GM21360 (cell line): Measurements from ENCODE around the gene AP3S1.
"Not testable (repeated sequence)": the region's sequence is repeated elsewhere in the genome, so short reads cannot be mapped to it uniquely, and the experiment has no call there.

Experiments
- ATAC-seq: cut with Tn5 transposase; IDR thresholded peaks from one replicate; pipeline ENCODE4 v1.9.1; 2021; ENCODE audit warnings: mild to moderate bottlenecking, moderate library complexity; ENCODE audit not compliant: unreplicated experiment

The AP3S1 gene

GRCh38 chr5:115841382-115842088 is at the start of gene AP3S1, which contains the start of gene ATG12:
TSS of gene AP3S1 (plus strand) at chr5:115841935. CDS start at chr5:115842038, 103 bp downstream.
TSS of gene ATG12 (minus strand) at chr5:115841565. CDS start at chr5:115841552, 13 bp downstream.
- peak; percentile 82 for ATAC-seq

GRCh38 chr5:115795700-115796099 is 46.0 kb upstream of the AP3S1 start:
- no peak for ATAC-seq

- no peak for ATAC-seq
Observed at GRCh38 chr5:115796656-115797055, 45.1 kb upstream of the AP3S1 start.

GRCh38 chr5:115798252-115798651 is 43.5 kb upstream of the AP3S1 start:
- no peak for ATAC-seq

GRCh38 chr5:115800108-115800507 is 41.6 kb upstream of the AP3S1 start:
- no peak for ATAC-seq

- no peak for ATAC-seq
Observed at GRCh38 chr5:115801152-115801551, 40.6 kb upstream of the AP3S1 start.

GRCh38 chr5:115801984-115802383 is 39.8 kb upstream of the AP3S1 start:
- no peak for ATAC-seq

GRCh38 chr5:115806986-115807653 is 34.6 kb upstream of the AP3S1 start:
- no peak for ATAC-seq

GRCh38 chr5:115807654-115808052 is 34.1 kb upstream of the AP3S1 start:
- no peak for ATAC-seq

GRCh38 chr5:115808066-115808465 is 33.7 kb upstream of the AP3S1 start:
- not testable (repeated sequence) for ATAC-seq

GRCh38 chr5:115809946-115810345 is 31.8 kb upstream of the AP3S1 start:
- no peak for ATAC-seq

GRCh38 chr5:115810761-115811160 is 31.0 kb upstream of the AP3S1 start:
- ATAC-seq: no peak

- no peak for ATAC-seq
Observed at GRCh38 chr5:115811406-115811805, 30.3 kb upstream of the AP3S1 start.

GRCh38 chr5:115812372-115812771 is 29.4 kb upstream of the AP3S1 start:
- ATAC-seq: no peak

- ATAC-seq: no peak
Observed at GRCh38 chr5:115813719-115814118, 28.0 kb upstream of the AP3S1 start.

- ATAC-seq: no peak
Observed at GRCh38 chr5:115815006-115815692, 26.6 kb upstream of the AP3S1 start.

GRCh38 chr5:115815693-115816225 is 26.0 kb upstream of the AP3S1 start:
- no peak for ATAC-seq

GRCh38 chr5:115816226-115817081 is 25.3 kb upstream of the AP3S1 start, which contains the start of gene CDO1:
TSS of gene CDO1 (minus strand) at chr5:115816659. CDS start at chr5:115816397, 262 bp downstream.
- no peak for ATAC-seq

- ATAC-seq: no peak
Observed at GRCh38 chr5:115817386-115817785, 24.3 kb upstream of the AP3S1 start.

- ATAC-seq: no peak
Observed at GRCh38 chr5:115818821-115819220, 22.9 kb upstream of the AP3S1 start.
